Measurements from ENCODE around the gene SEMA4D. TPM values are rescaled to one million over a fixed set of nuclear protein-coding genes. Genes with fewer than 3 reads are reported as not detected.

The SEMA4D gene
- total RNA-seq, 1 donor from 2014 or later, result 49.9 TPM

GRCh38 chr9:89446961-89447310, 51.0 kb downstream of the SEMA4D start:
- ATAC-seq (no peak), DNase-seq (no peak)
- H3K36me3 ChIP-seq, result no peaks in the 10 kb centered on the region
- H3K4me1 ChIP-seq, result peaks cover 11% of the 10 kb centered on the region
- no peaks in the 10 kb centered on the region for H3K27me3 ChIP-seq (ENCODE audit: low read depth)
- TF ChIP-seq CTCF (IDR thresholded peaks at IDR 0.05), result no peak
- intact Hi-C loops (cut with DNase I), result no loop called here
- no peak overlapping the region for H3K4me3 ChIP-seq
- H3K27ac ChIP-seq, result no peak overlapping the region
- H3K9me3 ChIP-seq, result no peaks in the 10 kb centered on the region

GRCh38 chr9:89446261-89446960, 51.5 kb downstream of the SEMA4D start:
- no peaks in the 10 kb centered on the region for H3K9me3 ChIP-seq
- H3K36me3 ChIP-seq, result no peaks in the 10 kb centered on the region
- H3K27ac ChIP-seq, result no peak overlapping the region
- peaks cover 17% of the 10 kb centered on the region for H3K4me1 ChIP-seq
- DNase-seq (no peak), ATAC-seq (no peak)
- H3K4me3 ChIP-seq, result no peak overlapping the region
- no peaks in the 10 kb centered on the region for H3K27me3 ChIP-seq (ENCODE audit: low read depth)
- no peak for TF ChIP-seq CTCF (IDR thresholded peaks at IDR 0.05)
- intact Hi-C loops (cut with DNase I), result no loop called here

- peaks cover 23% of the 10 kb centered on the region for H3K4me1 ChIP-seq
- no peak overlapping the region for H3K27ac ChIP-seq
- H3K9me3 ChIP-seq, result no peaks in the 10 kb centered on the region
- no peak for DNase-seq
- no peak for ATAC-seq
- intact Hi-C loops (cut with DNase I), result no loop called here
- H3K36me3 ChIP-seq, result no peaks in the 10 kb centered on the region
- no peak for TF ChIP-seq CTCF (IDR thresholded peaks at IDR 0.05)
- H3K27me3 ChIP-seq (ENCODE audit: low read depth), result no peaks in the 10 kb centered on the region
- H3K4me3 ChIP-seq, result no peak overlapping the region
Observed at GRCh38 chr9:89445801-89446251, 52.1 kb downstream of the SEMA4D start.

GRCh38 chr9:89444925-89445765, 52.8 kb downstream of the SEMA4D start:
- no peaks in the 10 kb centered on the region for H3K36me3 ChIP-seq
- H3K4me3 ChIP-seq, result no peak overlapping the region
- H3K4me1 ChIP-seq, result peaks cover 29% of the 10 kb centered on the region
- no peak overlapping the region for H3K27ac ChIP-seq
- ATAC-seq (no peak), DNase-seq (no peak)
- no peaks in the 10 kb centered on the region for H3K27me3 ChIP-seq (ENCODE audit: low read depth)
- intact Hi-C loops (cut with DNase I), result no loop called here
- TF ChIP-seq CTCF (IDR thresholded peaks at IDR 0.05), result no peak
- H3K9me3 ChIP-seq, result no peaks in the 10 kb centered on the region

- no peaks in the 10 kb centered on the region for H3K36me3 ChIP-seq
- no peaks in the 10 kb centered on the region for H3K27me3 ChIP-seq (ENCODE audit: low read depth)
- H3K4me1 ChIP-seq, result peaks cover 37% of the 10 kb centered on the region
- ATAC-seq (no peak), DNase-seq (no peak)
- no peaks in the 10 kb centered on the region for H3K9me3 ChIP-seq
- no peak for TF ChIP-seq CTCF (IDR thresholded peaks at IDR 0.05)
- intact Hi-C loops (cut with DNase I), result no loop called here
- H3K4me3 ChIP-seq, result no peak overlapping the region
- H3K27ac ChIP-seq, result no peak overlapping the region
Observed at GRCh38 chr9:89444274-89444673, 53.6 kb downstream of the SEMA4D start.
